Activated naive CD4-positive, alpha-beta T cell treated with Interleukin-2 at 50 U/mL for 16 hours (primary cell): ENCODE data around the gene NPFFR2.
"Not testable (repeated sequence)": the region's sequence is repeated elsewhere in the genome, so short reads cannot be mapped to it uniquely, and the experiment has no call there.

Experiments
- DNase-seq: peaks from one replicate; pipeline ENCODE4 v3.0.0-alpha.2; 2020

NPFFR2 gene

DNA sequence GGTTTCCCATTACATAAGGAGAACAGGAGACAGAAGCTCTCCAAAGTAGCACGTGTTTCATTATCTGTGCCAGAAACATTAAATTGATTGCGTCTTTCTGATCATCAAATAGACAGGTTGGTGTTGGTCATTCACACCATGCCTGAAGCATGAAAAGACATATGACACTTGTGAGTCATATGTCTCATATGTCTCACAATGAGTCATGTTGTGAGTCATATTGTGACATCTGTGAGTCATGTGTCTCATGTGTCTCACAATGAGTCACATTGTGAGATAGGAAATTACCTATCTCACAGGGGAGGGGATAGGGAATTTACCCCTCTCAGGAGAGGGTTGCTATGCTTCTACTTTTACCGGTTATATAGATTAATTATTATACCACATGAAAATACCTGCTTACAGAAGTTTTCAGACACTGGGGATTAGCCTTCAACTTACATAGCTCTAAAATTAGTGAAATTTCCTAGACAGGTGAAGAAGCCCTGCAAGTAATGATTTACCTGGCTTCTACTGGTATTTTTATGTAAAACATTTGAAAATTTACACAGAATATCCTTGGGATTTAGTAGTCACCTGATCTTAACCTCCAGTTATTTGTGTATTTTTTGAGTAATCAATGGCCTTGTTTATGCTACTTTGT lies 80.8 kb downstream of the NPFFR2 start:
- DNase-seq: no peak

DNA sequence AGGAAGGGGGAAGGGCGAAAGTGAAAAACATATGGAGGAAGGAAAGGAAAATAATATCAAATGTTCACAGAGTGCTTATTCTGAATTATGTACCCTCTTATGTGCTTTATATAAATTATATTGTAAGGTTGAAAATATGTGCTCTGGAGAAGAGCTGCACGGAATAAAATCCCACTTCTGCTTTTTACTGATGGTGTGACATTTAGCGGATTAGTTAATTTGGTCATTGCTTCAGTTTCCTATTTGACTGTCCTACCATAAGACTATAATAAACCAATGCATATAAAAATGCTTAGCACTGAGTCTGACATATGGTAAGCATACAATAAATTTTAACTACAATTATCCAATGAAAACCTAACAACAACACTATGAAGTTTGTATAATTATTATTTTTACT lies 86.2 kb downstream of the NPFFR2 start:
- DNase-seq: no peak

DNA sequence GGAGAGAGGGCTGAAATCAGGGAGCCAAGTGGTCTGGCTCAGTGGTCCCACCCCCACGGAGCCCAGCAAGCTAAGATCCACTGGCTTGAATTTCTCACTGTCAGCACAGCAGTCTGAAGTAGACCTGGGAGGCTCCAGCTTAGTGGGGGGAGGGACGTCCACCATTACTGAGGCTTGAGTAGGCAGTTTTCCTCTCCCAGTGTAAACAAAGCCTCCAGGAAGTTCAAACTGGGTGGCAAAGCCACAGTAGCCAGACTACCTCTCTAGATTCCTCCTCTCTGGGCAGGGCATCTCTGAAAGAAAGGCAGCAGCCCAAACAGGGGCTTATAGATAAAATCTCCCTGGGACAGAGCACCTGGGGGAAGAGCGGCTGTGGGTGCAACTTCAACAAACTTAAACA lies 88.1 kb downstream of the NPFFR2 start:
- DNase-seq: no peak

DNA sequence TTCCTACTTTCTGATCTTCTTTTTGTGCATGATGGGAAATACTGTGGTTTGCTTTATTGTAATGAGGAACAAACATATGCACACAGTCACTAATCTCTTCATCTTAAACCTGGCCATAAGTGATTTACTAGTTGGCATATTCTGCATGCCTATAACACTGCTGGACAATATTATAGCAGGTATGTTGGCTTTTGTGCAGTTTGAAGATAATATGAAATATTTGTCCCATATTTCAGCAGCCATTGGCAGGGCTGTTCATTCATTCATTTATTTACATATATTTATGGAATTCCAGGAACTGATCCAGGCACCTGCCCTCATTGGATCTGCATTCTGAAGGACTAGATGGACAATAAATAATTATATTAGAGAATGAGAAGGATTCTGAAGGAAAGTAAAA lies 96.9 kb downstream of the NPFFR2 start:
- no peak for DNase-seq

DNA sequence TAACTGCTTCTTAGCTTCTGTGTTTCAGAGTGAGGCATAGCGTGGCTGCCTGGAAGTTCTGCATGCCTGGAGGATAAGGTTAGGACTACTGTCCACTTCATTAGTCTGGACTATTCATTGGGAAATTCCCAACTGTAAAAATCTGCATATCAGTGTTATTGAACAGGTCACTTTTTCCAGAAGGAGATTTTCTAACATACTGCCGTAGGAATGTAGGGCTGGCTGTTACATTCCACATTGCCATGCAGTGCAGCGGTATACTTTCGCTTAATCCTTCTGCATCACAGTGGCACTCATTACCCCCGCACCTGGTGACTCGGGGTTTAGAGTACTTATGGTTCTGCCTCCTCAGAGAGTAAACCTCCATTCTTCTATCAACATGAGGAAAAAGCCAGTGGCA lies 104.6 kb downstream of the NPFFR2 start:
- DNase-seq: no peak

GRCh38 chr4:72139997-72140396 lies 108.2 kb downstream of the NPFFR2 start:
- DNase-seq: not testable (repeated sequence)

DNA sequence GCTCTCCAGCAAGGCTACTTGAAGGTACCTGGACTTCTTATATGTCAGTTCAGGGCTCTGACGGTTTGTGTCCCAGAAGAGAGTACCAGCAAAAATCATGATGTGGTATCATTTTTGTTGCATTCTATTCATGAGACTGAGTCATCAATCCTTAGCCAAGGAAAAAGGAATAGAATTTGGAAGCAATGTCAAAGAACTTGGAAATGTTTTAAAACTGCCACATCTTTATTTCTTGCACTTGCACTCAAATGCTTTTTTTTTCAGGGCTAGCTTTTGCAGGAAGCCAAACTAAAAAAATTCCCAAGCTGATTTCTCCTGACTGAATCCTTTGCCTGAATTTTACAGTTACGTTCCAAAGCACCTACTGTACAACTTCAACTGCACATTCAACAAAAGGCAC lies 112.4 kb downstream of the NPFFR2 start:
- no peak for DNase-seq

GRCh38 chr4:72152731-72153130 lies 120.9 kb downstream of the NPFFR2 start:
- DNase-seq: no peak

- DNase-seq: not testable (repeated sequence)
Observed at GRCh38 chr4:72153634-72154033, 121.8 kb downstream of the NPFFR2 start.

- not testable (repeated sequence) for DNase-seq
Observed at GRCh38 chr4:72169285-72169684, 137.5 kb downstream of the NPFFR2 start.

DNA sequence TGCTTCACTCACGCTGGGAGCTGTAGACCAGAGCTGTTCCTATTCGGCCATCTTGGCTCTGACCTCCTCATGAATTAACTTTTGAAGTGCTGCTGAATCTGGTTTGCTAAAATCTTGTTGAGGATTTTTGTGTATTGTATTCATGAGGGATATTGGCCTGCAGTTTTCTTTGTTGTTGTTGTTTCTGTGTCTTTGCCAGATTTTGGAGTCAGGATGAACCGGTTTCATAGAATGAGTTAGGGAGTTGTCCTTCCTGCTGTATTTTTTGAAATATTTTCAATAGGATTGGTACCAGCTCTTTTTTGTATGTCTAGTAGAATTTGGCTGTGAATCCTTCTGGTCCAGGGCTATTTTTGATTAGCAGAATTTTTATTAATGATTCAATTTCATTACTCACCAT lies 138.1 kb downstream of the NPFFR2 start:
- DNase-seq: no peak

DNA sequence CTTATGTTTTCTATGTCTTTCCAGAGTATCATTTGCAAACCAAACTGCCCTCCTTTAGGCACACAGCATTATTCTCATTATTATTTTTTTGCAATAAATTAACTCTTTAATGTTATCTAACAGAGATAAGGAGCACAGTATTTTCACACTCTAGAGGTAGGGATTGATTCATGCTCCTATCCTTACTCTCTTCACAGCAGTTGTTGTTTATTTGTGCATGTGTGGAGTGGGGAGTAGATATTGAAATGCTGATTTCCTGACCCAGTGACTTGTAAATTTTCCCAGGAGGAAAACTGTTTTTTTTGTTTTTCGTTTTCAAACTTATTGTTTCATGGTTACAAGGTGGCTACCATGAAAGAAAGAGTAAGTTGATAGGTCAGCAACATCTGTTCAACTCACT lies 140.0 kb downstream of the NPFFR2 start:
- no peak for DNase-seq

- no peak for DNase-seq
Observed at GRCh38 chr4:72179342-72179741, 147.5 kb downstream of the NPFFR2 start.

GRCh38 chr4:72186714-72187113 lies 154.9 kb downstream of the NPFFR2 start:
- DNase-seq: no peak

GRCh38 chr4:72194046-72194445 lies 162.2 kb downstream of the NPFFR2 start:
- DNase-seq: no peak

- DNase-seq: no peak
Observed at GRCh38 chr4:72194453-72194852, 162.7 kb downstream of the NPFFR2 start.
